ENCODE results near the gene RAD51B. TPM values are rescaled to one million over a fixed set of nuclear protein-coding genes. Genes with fewer than 3 reads are reported as not detected.

Gene RAD51B
- total RNA-seq, 1 experiment from 2014 or later = 29.9 TPM

DNA sequence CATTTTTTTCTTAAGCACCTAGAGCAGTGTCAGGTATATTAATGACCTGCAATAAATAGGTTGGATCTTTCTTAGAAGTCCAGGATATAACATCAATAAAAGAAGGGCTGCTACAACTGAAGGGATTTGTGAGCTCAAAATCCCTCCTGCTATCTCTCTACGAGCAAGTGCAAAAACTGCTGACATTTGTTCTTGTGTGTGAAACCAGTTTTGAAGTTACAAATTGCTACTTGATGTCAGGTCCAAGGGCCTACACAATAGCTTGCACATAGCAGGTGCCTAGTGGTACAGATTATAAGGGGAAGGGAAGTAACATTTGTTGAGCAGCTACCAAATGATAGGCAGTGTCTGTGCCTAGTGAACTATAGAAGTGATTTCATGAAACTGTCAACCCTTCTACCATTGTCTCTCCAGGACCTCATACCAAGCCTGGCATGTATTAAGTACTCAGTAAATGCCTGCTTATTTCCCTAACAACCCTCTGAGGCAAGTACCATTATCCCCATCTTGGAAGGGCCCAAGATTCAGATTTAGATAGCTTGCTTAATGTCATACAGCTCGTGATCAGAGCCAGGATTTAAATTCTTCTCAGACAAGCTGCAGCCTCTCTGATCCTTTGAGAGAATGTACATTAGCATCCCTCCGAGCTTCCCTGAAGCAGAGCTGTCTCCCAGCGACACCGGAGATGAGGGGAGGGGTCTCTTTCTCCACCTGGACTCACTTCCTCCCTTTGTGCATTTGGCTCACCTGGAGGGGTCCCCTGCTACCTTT lies 673.0 kb downstream of the RAD51B start:
- H3K79me2 ChIP-seq (ENCODE audit: low read depth) = no peaks in the 10 kb centered on the region
- ChIA-PET POLR2A (ENCODE audit: unreplicated experiment) (no interaction called here), CTCF (no interaction called here)
- H3K9me3 ChIP-seq (ENCODE audit: insufficient read depth, low read depth) = no peaks in the 10 kb centered on the region
- BruUV-seq (replicated peaks) = no TSS peak
- no peaks in the 10 kb centered on the region for H4K20me1 ChIP-seq (ENCODE audit: insufficient read depth)
- peaks cover 5% of the 10 kb centered on the region; the same call in 1 of the 2 replicates for H3F3A ChIP-seq (ENCODE audit: insufficient read depth, low read depth)
- DNase-seq = no peak
- H3K4me2 ChIP-seq = no peak overlapping the region
- intact Hi-C loops (cut with micrococcal nuclease; ENCODE audit: unreplicated experiment) = no loop called here
- no peak overlapping the region for H3K4me3 ChIP-seq
- H2AFZ ChIP-seq = no peak overlapping the region
- H3K4me1 ChIP-seq (replicated peaks; ENCODE audit: insufficient read depth) = peaks cover 6% of the 10 kb centered on the region; the same call in 1 of the 2 replicates
- H3K27me3 ChIP-seq (ENCODE audit: insufficient read depth, low read depth) = no peaks in the 10 kb centered on the region
- no peaks in the 10 kb centered on the region for H3K36me3 ChIP-seq (ENCODE audit: low read depth)
- H3K9me2 ChIP-seq (ENCODE audit: insufficient read depth) = no peaks in the 10 kb centered on the region
- H3K27ac ChIP-seq = no peak overlapping the region
- TF ChIP-seq EZH2 (IDR thresholded peaks at IDR 0.05; ENCODE audit: low read depth) (no peak), CTCF (conservative IDR thresholded peaks at IDR 0.05) (no peak)

GRCh38 chr14:68493152-68493911 lies 673.8 kb downstream of the RAD51B start:
- no peaks in the 10 kb centered on the region for H4K20me1 ChIP-seq (ENCODE audit: insufficient read depth)
- H3K79me2 ChIP-seq (ENCODE audit: low read depth) = no peaks in the 10 kb centered on the region
- H3K9me3 ChIP-seq (ENCODE audit: insufficient read depth, low read depth) = no peaks in the 10 kb centered on the region
- H3K4me3 ChIP-seq = no peak overlapping the region
- no peaks in the 10 kb centered on the region for H3K27me3 ChIP-seq (ENCODE audit: insufficient read depth, low read depth)
- CTCF ChIA-PET = no interaction called here
- H3K27ac ChIP-seq = no peak overlapping the region
- H3K4me2 ChIP-seq = no peak overlapping the region
- H3K36me3 ChIP-seq (ENCODE audit: low read depth) = no peaks in the 10 kb centered on the region
- BruUV-seq (replicated peaks) = no TSS peak
- no peak for DNase-seq
- POLR2A ChIA-PET (ENCODE audit: unreplicated experiment) = no interaction called here
- no peaks in the 10 kb centered on the region for H3K9me2 ChIP-seq (ENCODE audit: insufficient read depth)
- no peaks in the 10 kb centered on the region for H3F3A ChIP-seq (ENCODE audit: insufficient read depth, low read depth)
- H3K4me1 ChIP-seq (replicated peaks; ENCODE audit: insufficient read depth) = no peaks in the 10 kb centered on the region
- intact Hi-C loops (cut with micrococcal nuclease; ENCODE audit: unreplicated experiment) = no loop called here
- TF ChIP-seq CTCF (conservative IDR thresholded peaks at IDR 0.05) (no peak), EZH2 (IDR thresholded peaks at IDR 0.05; ENCODE audit: low read depth) (no peak)
- H2AFZ ChIP-seq = no peak overlapping the region

GRCh38 chr14:68495101-68496039 lies 675.8 kb downstream of the RAD51B start:
- POLR2A ChIA-PET (ENCODE audit: unreplicated experiment) = interaction anchor here (0.7 kb wide), 1 partner anchor 29 kb away, joined by 5 read pairs; no protein-coding TSS in a partner anchor
- CTCF ChIA-PET = no interaction called here
- DNase-seq = no peak
- Histone ChIP-seq H3K9me2 (ENCODE audit: insufficient read depth) (no peaks in the 10 kb centered on the region), H3K27me3 (ENCODE audit: insufficient read depth, low read depth) (no peaks in the 10 kb centered on the region), H3K4me2 (no peak overlapping the region), H3K27ac (no peak overlapping the region), H3K36me3 (ENCODE audit: low read depth) (no peaks in the 10 kb centered on the region), H4K20me1 (ENCODE audit: insufficient read depth) (no peaks in the 10 kb centered on the region), H3K4me3 (no peak overlapping the region), H3K9me3 (ENCODE audit: insufficient read depth, low read depth) (no peaks in the 10 kb centered on the region), H3F3A (ENCODE audit: insufficient read depth, low read depth) (no peaks in the 10 kb centered on the region), H3K79me2 (ENCODE audit: low read depth) (no peaks in the 10 kb centered on the region), H2AFZ (no peak overlapping the region), H3K4me1 (replicated peaks; ENCODE audit: insufficient read depth) (no peaks in the 10 kb centered on the region)
- intact Hi-C loops (cut with micrococcal nuclease; ENCODE audit: unreplicated experiment) = no loop called here
- no peak for TF ChIP-seq EZH2 (IDR thresholded peaks at IDR 0.05; ENCODE audit: low read depth)
- no peak for TF ChIP-seq CTCF (conservative IDR thresholded peaks at IDR 0.05)
- BruUV-seq (replicated peaks) = no TSS peak
